DOHH2 (cell line): ENCODE data around the gene C1orf105.

ENCODE experiments used
- H3F3A ChIP-seq: fragments of 200-600 bp; sonication (generic), shearing (Covaris generic); 2 replicates; pipeline ENCODE4 v1.6.0; 2016; ENCODE audit warnings: antibody characterized with exemption, mild to moderate bottlenecking; ENCODE audit not compliant: control insufficient read depth, insufficient read depth
- H3K27ac ChIP-seq: fragments of 200-600 bp; sonication (generic); 2 replicates; pipeline ENCODE4 v1.5.1; 2014; ENCODE audit warnings: low read depth, mild to moderate bottlenecking, low read length, moderate library complexity
- H3K27me3 ChIP-seq: fragments of 200-600 bp; sonication (generic); 2 replicates; pipeline ENCODE4 v1.6.1; 2014; ENCODE audit warnings: mild to moderate bottlenecking, low read length, mixed read lengths; ENCODE audit not compliant: control insufficient read depth
- H3K36me3 ChIP-seq: fragments of 200-600 bp; sonication (generic); 2 replicates; pipeline ENCODE4 v1.6.1; 2014; ENCODE audit warnings: mild to moderate bottlenecking, low read length, moderate library complexity, mixed read lengths; ENCODE audit not compliant: control insufficient read depth
- H3K4me1 ChIP-seq: fragments of 200-600 bp; sonication (generic); 2 replicates; pipeline ENCODE4 v1.6.1; 2014; ENCODE audit warnings: mild to moderate bottlenecking, low read length, mixed read lengths; ENCODE audit not compliant: control insufficient read depth
- H3K4me2 ChIP-seq: fragments of 200-600 bp; sonication (generic); 2 replicates; pipeline ENCODE4 v1.6.0; 2014; ENCODE audit warnings: mild to moderate bottlenecking, low read length, moderate library complexity
- H3K4me3 ChIP-seq: fragments of 200-600 bp; sonication (generic); 2 replicates; pipeline ENCODE4 v1.5.1; 2014; ENCODE audit warnings: mild to moderate bottlenecking, low read length, mixed read lengths
- H3K79me2 ChIP-seq: fragments of 200-600 bp; sonication (generic); 2 replicates; pipeline ENCODE4 v1.6.1; 2014; ENCODE audit warnings: mild to moderate bottlenecking, low read length, mixed read lengths; ENCODE audit not compliant: control insufficient read depth
- H3K9me2 ChIP-seq: fragments of 200-600 bp; sonication (generic); replicated peaks from 2 replicates; pipeline ENCODE4 v1.6.1; 2014; ENCODE audit warnings: mild to moderate bottlenecking, low read length, mixed read lengths; ENCODE audit not compliant: control insufficient read depth
- H3K9me3 ChIP-seq: fragments of 200-600 bp; sonication (generic); 2 replicates; pipeline ENCODE4 v1.6.1; 2014; ENCODE audit warnings: antibody characterized with exemption, low read length, mixed read lengths; ENCODE audit not compliant: control insufficient read depth, insufficient read depth
- H4K20me1 ChIP-seq: fragments of 200-600 bp; sonication (generic); 2 replicates; pipeline ENCODE4 v1.6.0; 2014; ENCODE audit warnings: low read depth, mild to moderate bottlenecking, antibody characterized with exemption, low read length, moderate library complexity; ENCODE audit not compliant: control insufficient read depth, insufficient read depth
- EZH2phosphoT487 ChIP-seq: fragments of 200-600 bp; sonication (generic); IDR thresholded peaks from 2 replicates; pipeline ENCODE4 v1.6.1; 2017; ENCODE audit warnings: borderline replicate concordance, mild to moderate bottlenecking, antibody characterized with exemption, low read length, moderate library complexity, mixed read lengths
- TF ChIP-seq, protein P1 (sequence below): fragments of 200-600 bp; sonication (generic); IDR thresholded peaks from one replicate; pipeline ENCODE4 v1.5.1; 2014; ENCODE audit warnings: antibody characterized with exemption, mild to moderate bottlenecking, low read depth, low read length; ENCODE audit not compliant: poor library complexity, severe bottlenecking

Gene C1orf105

DNA sequence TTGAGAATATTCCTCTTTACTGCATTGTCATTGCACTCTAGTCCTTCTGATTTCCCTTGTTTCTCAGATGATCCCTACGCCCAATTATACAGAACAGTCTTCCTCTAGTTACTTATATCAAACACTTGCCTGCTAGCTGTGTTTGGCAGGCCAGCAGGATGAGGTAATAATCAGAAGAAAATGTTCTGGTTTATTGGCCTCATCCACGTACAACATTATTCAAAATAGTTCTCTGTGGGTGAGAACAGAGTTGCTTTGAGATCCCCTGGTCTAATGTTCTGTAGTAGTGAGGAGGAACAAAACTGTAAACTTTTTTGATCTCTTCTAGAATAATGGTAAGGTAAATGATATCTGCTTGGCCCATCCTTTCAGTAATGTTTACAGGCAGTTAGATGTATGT is 22.3 kb upstream of the C1orf105 start:
- Histone ChIP-seq H3K27me3 (peaks cover 5% of the 10 kb centered on the region; the same call in 1 of the 2 replicates), H3K27ac (no peak overlapping the region), H3K36me3 (no peaks in the 10 kb centered on the region), H3K9me3 (no peaks in the 10 kb centered on the region), H3K4me1 (peaks cover 20% of the 10 kb centered on the region), H3K4me3 (no peak overlapping the region), H3K9me2 (no peaks in the 10 kb centered on the region), H3K4me2 (no peak overlapping the region), H4K20me1 (no peaks in the 10 kb centered on the region), H3F3A (no peaks in the 10 kb centered on the region), H3K79me2 (no peaks in the 10 kb centered on the region)
- TF ChIP-seq, protein P1, sequence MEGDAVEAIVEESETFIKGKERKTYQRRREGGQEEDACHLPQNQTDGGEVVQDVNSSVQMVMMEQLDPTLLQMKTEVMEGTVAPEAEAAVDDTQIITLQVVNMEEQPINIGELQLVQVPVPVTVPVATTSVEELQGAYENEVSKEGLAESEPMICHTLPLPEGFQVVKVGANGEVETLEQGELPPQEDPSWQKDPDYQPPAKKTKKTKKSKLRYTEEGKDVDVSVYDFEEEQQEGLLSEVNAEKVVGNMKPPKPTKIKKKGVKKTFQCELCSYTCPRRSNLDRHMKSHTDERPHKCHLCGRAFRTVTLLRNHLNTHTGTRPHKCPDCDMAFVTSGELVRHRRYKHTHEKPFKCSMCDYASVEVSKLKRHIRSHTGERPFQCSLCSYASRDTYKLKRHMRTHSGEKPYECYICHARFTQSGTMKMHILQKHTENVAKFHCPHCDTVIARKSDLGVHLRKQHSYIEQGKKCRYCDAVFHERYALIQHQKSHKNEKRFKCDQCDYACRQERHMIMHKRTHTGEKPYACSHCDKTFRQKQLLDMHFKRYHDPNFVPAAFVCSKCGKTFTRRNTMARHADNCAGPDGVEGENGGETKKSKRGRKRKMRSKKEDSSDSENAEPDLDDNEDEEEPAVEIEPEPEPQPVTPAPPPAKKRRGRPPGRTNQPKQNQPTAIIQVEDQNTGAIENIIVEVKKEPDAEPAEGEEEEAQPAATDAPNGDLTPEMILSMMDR: no peak
- TF ChIP-seq EZH2phosphoT487: no peak

DNA sequence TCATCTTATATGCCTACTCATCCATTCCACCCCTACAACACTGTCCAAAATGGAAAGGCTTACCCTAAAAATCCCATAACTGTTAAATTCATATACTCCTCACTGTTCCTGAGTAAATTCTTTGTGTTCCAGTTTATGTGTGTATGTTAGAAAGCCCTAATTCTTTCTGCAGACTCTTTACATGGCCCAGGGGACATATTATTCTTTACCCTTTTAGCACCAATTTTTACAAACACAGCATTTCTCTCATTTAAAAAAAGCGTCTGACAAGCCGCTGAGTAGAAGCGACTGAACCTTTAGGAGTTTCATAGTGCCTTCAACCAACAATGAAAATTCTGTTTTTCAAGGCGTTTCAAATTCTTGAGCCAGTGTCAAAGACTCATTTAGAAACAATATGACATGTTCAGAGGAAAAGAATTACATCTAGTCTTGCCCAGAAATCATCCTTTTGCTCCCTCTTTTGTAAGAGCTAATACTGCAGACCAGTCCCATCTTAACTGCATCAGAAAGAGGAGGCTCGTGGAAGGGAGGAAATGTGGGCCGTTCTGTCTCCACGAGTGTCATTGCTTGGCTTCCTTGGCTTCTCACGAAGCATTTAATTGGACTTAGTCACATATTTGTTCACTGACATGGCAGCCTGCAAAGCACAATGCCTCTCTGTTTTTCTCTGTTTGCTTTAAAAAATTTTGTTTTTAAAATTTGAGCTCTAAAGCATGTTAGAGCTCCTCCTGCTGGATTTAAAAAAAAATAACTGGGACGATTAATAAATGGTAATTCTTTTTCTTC is 21.3 kb upstream of the C1orf105 start:
- H3K4me1 ChIP-seq: peaks cover 11% of the 10 kb centered on the region
- H3K27ac ChIP-seq: no peak overlapping the region
- peak overlapping the region; percentile 49 for H3K4me3 ChIP-seq

DNA sequence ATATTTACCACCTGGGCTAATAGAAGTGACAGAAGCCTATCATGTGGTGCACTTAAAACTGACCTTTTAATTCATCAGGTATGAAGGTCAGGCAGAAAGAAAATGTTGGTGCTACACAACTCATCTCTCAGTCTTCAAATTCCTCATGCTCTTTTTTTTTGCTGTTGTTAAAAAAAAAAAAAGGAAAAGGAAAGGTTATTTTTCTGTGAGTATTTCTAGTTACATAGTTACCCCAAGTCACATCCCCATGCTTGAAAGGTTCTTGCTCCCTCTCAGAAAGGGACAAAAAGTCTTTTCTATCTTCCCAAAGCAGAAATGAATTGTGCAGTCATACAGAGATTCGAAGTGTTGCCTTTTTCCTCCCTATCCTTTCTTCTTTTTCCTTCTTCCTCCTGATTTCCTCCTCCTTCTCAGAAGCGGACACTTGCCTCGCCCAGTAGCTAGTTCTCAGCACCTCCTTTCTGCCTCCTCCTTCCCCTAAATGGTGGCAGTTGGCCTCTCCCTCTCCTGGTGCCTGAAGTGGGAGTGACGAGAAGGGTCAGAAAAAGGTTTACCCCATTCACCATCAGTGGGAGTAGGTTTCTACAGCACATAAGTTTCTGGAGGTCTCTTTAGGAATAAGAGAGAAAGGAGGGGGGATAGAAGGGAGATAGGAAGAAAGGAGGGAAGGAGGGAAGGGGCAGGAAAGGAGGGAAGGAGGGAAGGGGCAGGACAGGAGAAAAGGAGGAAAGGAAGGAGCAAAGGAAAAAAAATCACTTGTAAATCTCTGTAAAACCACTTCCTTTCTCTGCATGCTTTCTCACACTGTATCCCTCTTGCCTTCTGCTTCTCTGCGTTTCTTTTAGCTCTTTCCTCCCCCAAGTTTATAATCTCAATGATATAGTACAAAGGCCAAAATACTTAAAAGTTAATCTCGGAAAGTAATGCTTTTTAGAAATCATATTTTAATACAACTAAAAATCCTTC is 20.4 kb upstream of the C1orf105 start:
- no peaks in the 10 kb centered on the region for H3F3A ChIP-seq
- H3K79me2 ChIP-seq: no peaks in the 10 kb centered on the region
- H4K20me1 ChIP-seq: no peaks in the 10 kb centered on the region
- H3K9me3 ChIP-seq: no peaks in the 10 kb centered on the region
- H3K36me3 ChIP-seq: no peaks in the 10 kb centered on the region
- H3K27ac ChIP-seq: no peak overlapping the region
- H3K4me3 ChIP-seq: no peak overlapping the region
- peaks cover 6% of the 10 kb centered on the region for H3K4me1 ChIP-seq
- peaks cover 5% of the 10 kb centered on the region; the same call in 1 of the 2 replicates for H3K27me3 ChIP-seq
- H3K4me2 ChIP-seq: no peak overlapping the region
- no peaks in the 10 kb centered on the region for H3K9me2 ChIP-seq
- no peak for TF ChIP-seq EZH2phosphoT487
- TF ChIP-seq, protein P1: no peak

More for the DNA sequence above, 21.3 kb upstream of the C1orf105 start:
- H3K9me2 ChIP-seq: no peaks in the 10 kb centered on the region
- H3K36me3 ChIP-seq: no peaks in the 10 kb centered on the region
- no peak for TF ChIP-seq EZH2phosphoT487
- TF ChIP-seq, protein P1: peak; percentile 74
- H3K79me2 ChIP-seq: no peaks in the 10 kb centered on the region
- H4K20me1 ChIP-seq: no peaks in the 10 kb centered on the region
- peak overlapping the region; percentile 58 for H3K4me2 ChIP-seq
- H3K27me3 ChIP-seq: peaks cover 5% of the 10 kb centered on the region; the same call in 1 of the 2 replicates
- H3F3A ChIP-seq: no peaks in the 10 kb centered on the region
- H3K9me3 ChIP-seq: no peaks in the 10 kb centered on the region
